ENCODE measurements around the gene XRCC6. TPM values are rescaled to one million over a fixed set of nuclear protein-coding genes. Genes with fewer than 3 reads are reported as not detected.
A peak's percentile ranks its signal among the peaks of the same experiment; 100 is the strongest.

Gene XRCC6
- total and polyA plus RNA-seq, 2 of the 4 experiments (the other 2 are of a cell fraction): 202 to 401 TPM

- Histone ChIP-seq H3K36me3 (ENCODE audit: control insufficient read depth, insufficient read depth, low read length) (peaks cover 29% of the 10 kb centered on the region), H3K4me3 (ENCODE audit: insufficient read depth, low read depth, low read length) (no peak overlapping the region), H3K56ac (ENCODE audit: extremely low read depth, insufficient read depth, low read length) (no peak overlapping the region), H2BK5ac (ENCODE audit: low read depth, low read length, poor library complexity, severe bottlenecking) (no peak overlapping the region), H4K5ac (ENCODE audit: low read depth, low read length) (no peak overlapping the region), H4K91ac (ENCODE audit: insufficient read depth, low read depth, low read length) (no peak overlapping the region), H3K23ac (ENCODE audit: low read depth, low read length) (0 out of 2 replicates have a peak overlapping the region, but pooled peaks have one; percentile 2), H2AK9ac (replicated peaks; ENCODE audit: low read depth, low read length, poor library complexity) (peak overlapping the region; percentile 48), H3K14ac (replicated peaks; ENCODE audit: low read depth, low read length) (no peak overlapping the region), H4K20me1 (ENCODE audit: insufficient read depth, low read length) (no peaks in the 10 kb centered on the region), H3K4ac (ENCODE audit: low read depth, low read length) (no peak overlapping the region), H3K4me1 (ENCODE audit: control insufficient read depth, insufficient read depth, low read length) (peaks cover 4% of the 10 kb centered on the region), H3K27me3 (ENCODE audit: control insufficient read depth, insufficient read depth, low read length) (no peaks in the 10 kb centered on the region), H4K8ac (ENCODE audit: low read depth in 2 of 2, low read length in 2 of 2) (no peak overlapping the region), H3K4me2 (ENCODE audit: low read depth, low read length) (no peak overlapping the region), H2AFZ (replicated peaks; ENCODE audit: low read length, poor library complexity) (no peak overlapping the region), H3K27ac (ENCODE audit: insufficient read depth, low read length) (no peak overlapping the region), H3K9me3 (ENCODE audit: control insufficient read depth, insufficient read depth, low read length) (no peaks in the 10 kb centered on the region), H3K79me1 (ENCODE audit: low read depth in 1 of 2, low read length in 2 of 2) (peaks cover 31 to 68% of the 10 kb centered on the region in 2 experiments), H2BK20ac (ENCODE audit: low read depth, low read length) (no peak overlapping the region), H2BK120ac (ENCODE audit: low read depth, low read length) (no peak overlapping the region), H3K9me1 (ENCODE audit: insufficient read depth, low read length) (peaks cover 4% of the 10 kb centered on the region; the same call in 1 of the 2 replicates), H2AK5ac (ENCODE audit: low read depth, low read length) (no peak overlapping the region), H2BK15ac (ENCODE audit: low read depth, low read length) (no peak overlapping the region), H3K18ac (ENCODE audit: low read depth, low read length) (no peak overlapping the region), H3K9ac (ENCODE audit: low read depth, low read length) (no peak overlapping the region)
- CTCF ChIA-PET: no interaction called here
- DNase-seq (no peak), ATAC-seq (ENCODE audit: low read depth) (no peak)
- POLR2A ChIA-PET (ENCODE audit: unreplicated experiment): interaction anchor here (0.7 kb wide), 1 partner anchor 201 kb away, joined by 4 read pairs; no protein-coding TSS in a partner anchor
- dilution Hi-C loops (cut with HindIII; ENCODE audit: low sequenced_read_pairs, unreplicated experiment) (no loop called here), in situ Hi-C loops (cut with MboI; ENCODE audit: low sequenced_read_pairs) (no loop called here), intact Hi-C loops (cut with micrococcal nuclease) (no loop called here)
- no peak for TF ChIP-seq RAD21 (IDR thresholded peaks at IDR 0.05; ENCODE audit: low read length)
- no peak for TF ChIP-seq ELK1 (IDR thresholded peaks at IDR 0.05; ENCODE audit: borderline replicate concordance, low read depth, low read length)
- no peak for TF ChIP-seq FOS (IDR thresholded peaks at IDR 0.05; ENCODE audit: low read depth, low read length)
- TF ChIP-seq POLR2A (IDR thresholded peaks at IDR 0.05; ENCODE audit: low read depth, low read length): no peak
- TF ChIP-seq RFX5 (IDR thresholded peaks at IDR 0.05; ENCODE audit: low read depth, low read length): no peak
- no peak for TF ChIP-seq RCOR1 (IDR thresholded peaks at IDR 0.05; ENCODE audit: insufficient replicate concordance, low read length)
- no peak for TF ChIP-seq NFE2L2 (IDR thresholded peaks at IDR 0.05; ENCODE audit: low read depth, low read length)
- no peak for TF ChIP-seq SMC3 (IDR thresholded peaks at IDR 0.05; ENCODE audit: low read depth, low read length)
- TF ChIP-seq MXI1 (IDR thresholded peaks at IDR 0.05; ENCODE audit: borderline replicate concordance, low read depth, low read length): no peak
- BruUV-seq (replicated peaks): no TSS peak
- WGBS, 2 experiments (ENCODE audit: extremely low coverage in 2 of 2, insufficient read length in 1 of 2): no CpG with 5 or more reads among the region's 7 CpGs
Measured at GRCh38 chr22:41585898-41586297, 35.2 kb upstream of the XRCC6 start.
